HCT116 (cell line): Measurements from ENCODE around the gene SERPINB6. TPM values are rescaled to one million over a fixed set of nuclear protein-coding genes. Genes with fewer than 3 reads are reported as not detected.

Experiments used
- ATAC-seq: fragments of 200-7000 bp; cut with Tn5 transposase; 2 replicates; pipeline ENCODE4 v1.9.1; 2020; ENCODE audit warnings: mild to moderate bottlenecking, moderate library complexity
- BruUV-seq: library from RNA; stranded (reverse); fragments of 400-500 nt; replicated peaks from 2 replicates; lab custom pipeline; 2021; lab: Mats Ljungman, UMichigan
- CTCF ChIA-PET: fragments of 300-600 bp; sonication (Branson Sonifier 250); formaldehyde crosslinking; loops from one replicate; lab custom pipeline; 2021; ENCODE audit warnings: antibody characterized with exemption; lab: Charles Lee
- POLR2A ChIA-PET: fragments of 300-600, 350-600 bp; sonication (Branson Sonifier 250); formaldehyde crosslinking; loops from one replicate; lab custom pipeline; 2021; ENCODE audit warnings: antibody characterized with exemption; lab: Charles Lee
- RAD21 ChIA-PET, 2 experiments: fragments of 300-600 bp; sonication (Branson Sonifier 250); formaldehyde crosslinking; loops; one replicate each; lab custom pipeline; 2023; ENCODE audit warnings: low total read pairs in 2 of 2; ENCODE audit not compliant: uncharacterized antibody in 2 of 2, unreplicated experiment in 2 of 2, low non-redundant PET in 1 of 2; lab: Charles Lee
- DNase-seq: peaks from one replicate; pipeline ENCODE4 v3.0.0-alpha.2; 2010; ENCODE audit warnings: low read depth, low spot score
- H2AFZ ChIP-seq: fragments of 200-600 bp; shearing (Covaris generic), sonication (generic); 2 replicates; pipeline ENCODE4 v1.6.1; 2017; ENCODE audit warnings: low read depth, mixed run types, mixed read lengths, antibody characterized with exemption, low read length; ENCODE audit not compliant: poor library complexity, severe bottlenecking
- H3K27ac ChIP-seq: 2 replicates; pipeline ENCODE4 v1.5.1; 2012; ENCODE audit warnings: low read depth, low read length
- H3K27me3 ChIP-seq: fragments of 200-600 bp; sonication (generic); 2 replicates; pipeline ENCODE4 v1.6.1; 2016; ENCODE audit warnings: mixed run types, low read length, mixed read lengths; ENCODE audit not compliant: insufficient read depth
- H3K36me3 ChIP-seq, 2 experiments: fragments of 200-500 bp in 1 of 2; fragments of 200-600 bp in 1 of 2; sonication (Bioruptor generic) in 1 of 2; sonication (generic) in 1 of 2; 2 replicates each; pipeline versions ENCODE4 v1.5.1 to v1.6.1; 2014 to 2016; ENCODE audit warnings: low read length in 2 of 2, inconsistent platforms in 1 of 2, mixed read lengths in 1 of 2, mixed run types in 1 of 2; ENCODE audit not compliant: insufficient read depth in 2 of 2, control insufficient read depth in 1 of 2
- H3K4me1 ChIP-seq, 2 experiments: fragments of 200-600 bp in 1 of 2; sonication (generic) in 1 of 2; 2 replicates each; pipeline versions ENCODE4 v1.5.1 to v1.6.1; 2012 to 2017; ENCODE audit warnings: low read length in 2 of 2, inconsistent platforms in 1 of 2, mild to moderate bottlenecking in 1 of 2, mixed read lengths in 1 of 2, mixed run types in 1 of 2, moderate library complexity in 1 of 2; ENCODE audit not compliant: insufficient read depth in 2 of 2, control insufficient read depth in 1 of 2
- H3K4me2 ChIP-seq: fragments of 200-600 bp; sonication (generic); 2 replicates; pipeline ENCODE4 v1.6.1; 2017; ENCODE audit warnings: mixed run types, low read length, mixed read lengths
- H3K4me3 ChIP-seq, 2 experiments: fragments of 200-600 bp in 1 of 2; sonication (generic) in 1 of 2; replicated peaks in 1 of 2; 2 replicates each; pipeline ENCODE4 v1.5.1; 2011 to 2016; ENCODE audit warnings: low read length in 2 of 2, control low read depth in 1 of 2, low read depth in 1 of 2, mild to moderate bottlenecking in 1 of 2, mixed read lengths in 1 of 2, mixed run types in 1 of 2
- H3K79me2 ChIP-seq: fragments of 200-600 bp; sonication (generic); 2 replicates; pipeline ENCODE4 v1.6.1; 2017; ENCODE audit warnings: mild to moderate bottlenecking, mixed run types, low read length, moderate library complexity, mixed read lengths; ENCODE audit not compliant: insufficient read depth
- H3K9ac ChIP-seq: fragments of 200-600 bp; sonication (generic); 2 replicates; pipeline ENCODE4 v1.6.1; 2016; ENCODE audit warnings: low read length, mixed read lengths
- H3K9me2 ChIP-seq: fragments of 200-600 bp; sonication (generic), shearing (Covaris generic); 2 replicates; pipeline ENCODE4 v1.6.1; 2017; ENCODE audit warnings: mixed run types, mild to moderate bottlenecking, moderate library complexity; ENCODE audit not compliant: insufficient read depth
- H3K9me3 ChIP-seq, 2 experiments: fragments of 200-500 bp in 1 of 2; fragments of 200-600 bp in 1 of 2; sonication (Bioruptor generic) in 1 of 2; sonication (generic) in 1 of 2; 2 replicates each; pipeline ENCODE4 v1.6.1; 2014 to 2017; ENCODE audit warnings: low read length in 2 of 2, mixed read lengths in 2 of 2, inconsistent platforms in 1 of 2, low read depth in 1 of 2, mild to moderate bottlenecking in 1 of 2, mixed run types in 1 of 2, moderate library complexity in 1 of 2; ENCODE audit not compliant: control insufficient read depth in 1 of 2, insufficient read depth in 1 of 2
- H4K20me1 ChIP-seq: fragments of 200-600 bp; sonication (generic), shearing (Covaris generic); 2 replicates; pipeline ENCODE4 v1.6.1; 2017; ENCODE audit warnings: mixed run types, mild to moderate bottlenecking, moderate library complexity; ENCODE audit not compliant: insufficient read depth
- CBX3 ChIP-seq: IDR thresholded peaks from 2 replicates; pipeline ENCODE4 v1.6.1; 2012; ENCODE audit warnings: low read depth
- CEBPB ChIP-seq: IDR thresholded peaks from 2 replicates; pipeline ENCODE4 v1.6.1; 2012; ENCODE audit warnings: low read depth
- EZH2phosphoT487 ChIP-seq: fragments of 200-600 bp; IDR thresholded peaks from 2 replicates; pipeline ENCODE4 v1.6.1; 2018; ENCODE audit warnings: antibody characterized with exemption, borderline replicate concordance
- FOSL1 ChIP-seq: IDR thresholded peaks from 2 replicates; pipeline ENCODE4 v1.6.1; 2012; ENCODE audit warnings: low read depth
- POLR2AphosphoS5 ChIP-seq: IDR thresholded peaks from 2 replicates; pipeline ENCODE4 v1.6.1; 2011; ENCODE audit warnings: mild to moderate bottlenecking, low read depth, low read length, moderate library complexity
- RAD21 ChIP-seq: IDR thresholded peaks from 2 replicates; pipeline ENCODE4 v1.6.1; 2012; ENCODE audit warnings: low read depth, mild to moderate bottlenecking
- SRF ChIP-seq: IDR thresholded peaks from 2 replicates; pipeline ENCODE4 v1.6.1; 2012; ENCODE audit warnings: low read depth
- TCF7L2 ChIP-seq: IDR thresholded peaks from 2 replicates; pipeline ENCODE4 v1.7.0; 2011; ENCODE audit warnings: borderline replicate concordance, inconsistent platforms; ENCODE audit not compliant: insufficient read depth, insufficient read length; ENCODE audit errors: extremely low read depth
- YY1 ChIP-seq: IDR thresholded peaks from 2 replicates; pipeline ENCODE4 v1.6.1; 2011; ENCODE audit warnings: low read length, low read depth, moderate library complexity, mild to moderate bottlenecking; ENCODE audit not compliant: insufficient replicate concordance; ENCODE audit errors: extremely low read depth
- ZFX ChIP-seq: fragments of 450-650 bp; IDR thresholded peaks from 2 replicates; pipeline ENCODE4 v1.6.1; 2017
- ZNF274 ChIP-seq: fragments of 200-500 bp; sonication (Bioruptor generic); IDR thresholded peaks from 2 replicates; pipeline ENCODE4 v1.6.1; 2014; ENCODE audit warnings: mild to moderate bottlenecking, low read depth, low read length, inconsistent platforms
- intact Hi-C: fragments of 100-400 bp; cut with micrococcal nuclease; formaldehyde crosslinking; loops from 2 replicates; pipeline ENCODE4 v1.10.0; 2022
- total RNA-seq: library from RNA; stranded (reverse); gene quantifications from one replicate; pipeline ENCODE4 v1.2.1, GENCODE V29; 2021; ENCODE audit not compliant: unreplicated experiment
- TF ChIP-seq, protein P1 (sequence below), 3 experiments: fragments of 200-600 bp in 1 of 3; sonication (generic) in 1 of 3; IDR thresholded peaks in 2 of 3; conservative IDR thresholded peaks in 1 of 3; 2 replicates each; pipeline ENCODE4 v1.5.1; 2012 to 2017; ENCODE audit warnings: low read depth in 2 of 3, low read length in 2 of 3, antibody characterized with exemption in 1 of 3, borderline replicate concordance in 1 of 3, control low read depth in 1 of 3, mild to moderate bottlenecking in 1 of 3, mixed read lengths in 1 of 3, mixed run types in 1 of 3, moderate library complexity in 1 of 3; ENCODE audit not compliant: insufficient read depth in 1 of 3
- TF ChIP-seq, protein P2 (sequence below): IDR thresholded peaks from 2 replicates; pipeline ENCODE4 v1.6.1; 2012; ENCODE audit warnings: low read depth
- TF ChIP-seq, protein P3 (sequence below): IDR thresholded peaks from 2 replicates; pipeline ENCODE4 v1.6.1; 2012
- TF ChIP-seq, protein P4 (sequence below): IDR thresholded peaks from 2 replicates; pipeline ENCODE4 v1.6.1; 2011; ENCODE audit warnings: mild to moderate bottlenecking, low read length, moderate library complexity; ENCODE audit not compliant: insufficient replicate concordance; ENCODE audit errors: extremely low read depth

SERPINB6 gene
- total RNA-seq, 1 experiment from 2014 or later = 103 TPM

DNA sequence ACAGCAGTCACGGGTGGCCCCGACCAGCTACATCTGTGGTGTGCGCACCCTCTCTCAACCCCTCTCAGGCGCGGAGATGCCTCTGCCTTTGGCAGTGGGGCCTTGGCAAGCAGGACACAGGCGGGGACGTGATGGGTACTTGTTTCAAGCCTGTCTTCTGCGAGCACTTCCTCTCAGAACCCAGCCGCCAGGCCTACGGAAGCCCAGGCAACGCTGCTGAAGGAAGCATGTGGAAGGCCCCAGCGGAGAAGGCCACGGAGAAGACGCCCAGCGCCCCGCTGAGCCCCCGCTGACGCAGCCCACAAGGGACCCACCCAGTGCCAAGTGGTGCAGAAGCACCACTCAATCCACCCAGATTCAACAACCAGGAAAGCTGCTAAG lies 13.0 kb downstream of the SERPINB6 start:
- peaks cover 14% of the 10 kb centered on the region; the same call in 1 of the 2 replicates for H3K79me2 ChIP-seq
- TF ChIP-seq FOSL1 = no peak
- no peak for TF ChIP-seq ZNF274
- no peak for TF ChIP-seq SRF
- TF ChIP-seq, protein P1, sequence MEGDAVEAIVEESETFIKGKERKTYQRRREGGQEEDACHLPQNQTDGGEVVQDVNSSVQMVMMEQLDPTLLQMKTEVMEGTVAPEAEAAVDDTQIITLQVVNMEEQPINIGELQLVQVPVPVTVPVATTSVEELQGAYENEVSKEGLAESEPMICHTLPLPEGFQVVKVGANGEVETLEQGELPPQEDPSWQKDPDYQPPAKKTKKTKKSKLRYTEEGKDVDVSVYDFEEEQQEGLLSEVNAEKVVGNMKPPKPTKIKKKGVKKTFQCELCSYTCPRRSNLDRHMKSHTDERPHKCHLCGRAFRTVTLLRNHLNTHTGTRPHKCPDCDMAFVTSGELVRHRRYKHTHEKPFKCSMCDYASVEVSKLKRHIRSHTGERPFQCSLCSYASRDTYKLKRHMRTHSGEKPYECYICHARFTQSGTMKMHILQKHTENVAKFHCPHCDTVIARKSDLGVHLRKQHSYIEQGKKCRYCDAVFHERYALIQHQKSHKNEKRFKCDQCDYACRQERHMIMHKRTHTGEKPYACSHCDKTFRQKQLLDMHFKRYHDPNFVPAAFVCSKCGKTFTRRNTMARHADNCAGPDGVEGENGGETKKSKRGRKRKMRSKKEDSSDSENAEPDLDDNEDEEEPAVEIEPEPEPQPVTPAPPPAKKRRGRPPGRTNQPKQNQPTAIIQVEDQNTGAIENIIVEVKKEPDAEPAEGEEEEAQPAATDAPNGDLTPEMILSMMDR (IDR thresholded peaks at IDR 0.05 in 2 of 3, conservative IDR thresholded peaks at IDR 0.05 in 1 of 3; ENCODE audit: borderline replicate concordance in 1 of 3, insufficient read depth in 1 of 3, low read depth in 2 of 3, low read length in 2 of 3) = no peak
- TF ChIP-seq CBX3 = no peak
- no peak for TF ChIP-seq EZH2phosphoT487
- TF ChIP-seq, protein P2, sequence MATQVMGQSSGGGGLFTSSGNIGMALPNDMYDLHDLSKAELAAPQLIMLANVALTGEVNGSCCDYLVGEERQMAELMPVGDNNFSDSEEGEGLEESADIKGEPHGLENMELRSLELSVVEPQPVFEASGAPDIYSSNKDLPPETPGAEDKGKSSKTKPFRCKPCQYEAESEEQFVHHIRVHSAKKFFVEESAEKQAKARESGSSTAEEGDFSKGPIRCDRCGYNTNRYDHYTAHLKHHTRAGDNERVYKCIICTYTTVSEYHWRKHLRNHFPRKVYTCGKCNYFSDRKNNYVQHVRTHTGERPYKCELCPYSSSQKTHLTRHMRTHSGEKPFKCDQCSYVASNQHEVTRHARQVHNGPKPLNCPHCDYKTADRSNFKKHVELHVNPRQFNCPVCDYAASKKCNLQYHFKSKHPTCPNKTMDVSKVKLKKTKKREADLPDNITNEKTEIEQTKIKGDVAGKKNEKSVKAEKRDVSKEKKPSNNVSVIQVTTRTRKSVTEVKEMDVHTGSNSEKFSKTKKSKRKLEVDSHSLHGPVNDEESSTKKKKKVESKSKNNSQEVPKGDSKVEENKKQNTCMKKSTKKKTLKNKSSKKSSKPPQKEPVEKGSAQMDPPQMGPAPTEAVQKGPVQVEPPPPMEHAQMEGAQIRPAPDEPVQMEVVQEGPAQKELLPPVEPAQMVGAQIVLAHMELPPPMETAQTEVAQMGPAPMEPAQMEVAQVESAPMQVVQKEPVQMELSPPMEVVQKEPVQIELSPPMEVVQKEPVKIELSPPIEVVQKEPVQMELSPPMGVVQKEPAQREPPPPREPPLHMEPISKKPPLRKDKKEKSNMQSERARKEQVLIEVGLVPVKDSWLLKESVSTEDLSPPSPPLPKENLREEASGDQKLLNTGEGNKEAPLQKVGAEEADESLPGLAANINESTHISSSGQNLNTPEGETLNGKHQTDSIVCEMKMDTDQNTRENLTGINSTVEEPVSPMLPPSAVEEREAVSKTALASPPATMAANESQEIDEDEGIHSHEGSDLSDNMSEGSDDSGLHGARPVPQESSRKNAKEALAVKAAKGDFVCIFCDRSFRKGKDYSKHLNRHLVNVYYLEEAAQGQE = no peak
- no peak for TF ChIP-seq RAD21
- no peak for TF ChIP-seq YY1
- no peak for TF ChIP-seq ZFX
- TF ChIP-seq POLR2AphosphoS5 = no peak
- no peak for TF ChIP-seq TCF7L2
- TF ChIP-seq, protein P3, sequence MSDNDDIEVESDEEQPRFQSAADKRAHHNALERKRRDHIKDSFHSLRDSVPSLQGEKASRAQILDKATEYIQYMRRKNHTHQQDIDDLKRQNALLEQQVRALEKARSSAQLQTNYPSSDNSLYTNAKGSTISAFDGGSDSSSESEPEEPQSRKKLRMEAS = no peak
- TF ChIP-seq, protein P4, sequence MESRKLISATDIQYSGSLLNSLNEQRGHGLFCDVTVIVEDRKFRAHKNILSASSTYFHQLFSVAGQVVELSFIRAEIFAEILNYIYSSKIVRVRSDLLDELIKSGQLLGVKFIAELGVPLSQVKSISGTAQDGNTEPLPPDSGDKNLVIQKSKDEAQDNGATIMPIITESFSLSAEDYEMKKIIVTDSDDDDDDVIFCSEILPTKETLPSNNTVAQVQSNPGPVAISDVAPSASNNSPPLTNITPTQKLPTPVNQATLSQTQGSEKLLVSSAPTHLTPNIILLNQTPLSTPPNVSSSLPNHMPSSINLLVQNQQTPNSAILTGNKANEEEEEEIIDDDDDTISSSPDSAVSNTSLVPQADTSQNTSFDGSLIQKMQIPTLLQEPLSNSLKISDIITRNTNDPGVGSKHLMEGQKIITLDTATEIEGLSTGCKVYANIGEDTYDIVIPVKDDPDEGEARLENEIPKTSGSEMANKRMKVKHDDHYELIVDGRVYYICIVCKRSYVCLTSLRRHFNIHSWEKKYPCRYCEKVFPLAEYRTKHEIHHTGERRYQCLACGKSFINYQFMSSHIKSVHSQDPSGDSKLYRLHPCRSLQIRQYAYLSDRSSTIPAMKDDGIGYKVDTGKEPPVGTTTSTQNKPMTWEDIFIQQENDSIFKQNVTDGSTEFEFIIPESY = no peak
- no peak for TF ChIP-seq CEBPB
- TF ChIP-seq, all 23 proteins: peak for 0
- no TSS peak for BruUV-seq
- H3K27ac ChIP-seq = no peak overlapping the region
- H3K36me3 ChIP-seq = peaks cover 3% of the 10 kb centered on the region in 2 experiments; a peak in 1 of 4 replicates
- intact Hi-C loops = no loop called here
- ChIA-PET POLR2A (no interaction called here), RAD21 (no interaction called here), CTCF (no interaction called here)
- no peak overlapping the region for H3K4me2 ChIP-seq
- DNase-seq (no peak), ATAC-seq (no peak)
- no peaks in the 10 kb centered on the region for H3K27me3 ChIP-seq
- no peak overlapping the region for H2AFZ ChIP-seq
- peaks cover 4 to 32% of the 10 kb centered on the region in 2 experiments for H3K4me1 ChIP-seq
- H3K9me2 ChIP-seq = no peaks in the 10 kb centered on the region
- no peaks in the 10 kb centered on the region for H3K9me3 ChIP-seq
- no peak overlapping the region for H3K9ac ChIP-seq
- no peak overlapping the region for H3K4me3 ChIP-seq
- no peaks in the 10 kb centered on the region for H4K20me1 ChIP-seq
